RWPE1 (cell line): ENCODE data around the gene USP47.

Experiments used
- CTCF ChIA-PET: fragments of 350-600 bp; sonication (Branson Sonifier 250); formaldehyde crosslinking; extraction: SDS; loops from one replicate; lab custom pipeline; 2021; lab: Yijun Ruan, JAX
- POLR2A ChIA-PET: fragments of 400-600 bp; formaldehyde crosslinking; extraction: SDS; loops from one replicate; lab custom pipeline; 2020; ENCODE audit warnings: antibody characterized with exemption; ENCODE audit not compliant: low non-redundant PET; lab: Yijun Ruan, JAX
- DNase-seq: peaks from one replicate; pipeline ENCODE4 v3.0.0; 2012; ENCODE audit warnings: low spot score
- H3K27ac ChIP-seq: fragments of 450-650 bp; 2 replicates; pipeline ENCODE4 v1.5.1; 2017
- CTCF ChIP-seq: fragments of 450-650 bp; conservative IDR thresholded peaks from 2 replicates; pipeline ENCODE4 v1.5.1; 2017; ENCODE audit warnings: low read depth, mild to moderate bottlenecking

Gene USP47

GRCh38 chr11:11843211-11843621 lies 1.4 kb downstream of the USP47 start:
- POLR2A ChIA-PET = interaction anchor here (1.0 kb wide), 1 partner anchor 18 kb away, joined by 3 read pairs; no protein-coding TSS in a partner anchor
- no peak overlapping the region for H3K27ac ChIP-seq
- CTCF ChIA-PET = interaction anchor here (0.6 to 1.0 kb wide), 2 partner anchors 19 to 183 kb away, joined by 3 to 4 read pairs; no protein-coding TSS in a partner anchor
- DNase-seq = peak; percentile 57
- no peak for TF ChIP-seq CTCF

- H3K27ac ChIP-seq = no peak overlapping the region
- DNase-seq = no peak
- ChIA-PET POLR2A (interaction anchor here (1.0 kb wide), 1 partner anchor 17 kb away, joined by 3 read pairs; no protein-coding TSS in a partner anchor), CTCF (interaction anchor here (0.5 to 0.7 kb wide), 4 partner anchors 16 to 996 kb away, joined by 3 to 4 read pairs (median 4); no protein-coding TSS in a partner anchor)
- no peak for TF ChIP-seq CTCF
Measured at GRCh38 chr11:11843642-11844041, 1.9 kb downstream of the USP47 start.

- no peak overlapping the region for H3K27ac ChIP-seq
- TF ChIP-seq CTCF = no peak
- POLR2A ChIA-PET = no interaction called here
- CTCF ChIA-PET = interaction anchor here (0.5 to 0.7 kb wide), 3 partner anchors 17 to 997 kb away, joined by 3 to 4 read pairs (median 4); no protein-coding TSS in a partner anchor
- DNase-seq = no peak
Measured at GRCh38 chr11:11844272-11844671, 2.5 kb downstream of the USP47 start.

GRCh38 chr11:11845071-11845470 lies 3.3 kb downstream of the USP47 start:
- no peak overlapping the region for H3K27ac ChIP-seq
- ChIA-PET POLR2A (no interaction called here), CTCF (interaction anchor here (0.6 kb wide), 1 partner anchor 11 kb away, joined by 4 read pairs; no protein-coding TSS in a partner anchor)
- DNase-seq = peak; percentile 65
- TF ChIP-seq CTCF = no peak

- CTCF ChIA-PET = no interaction called here
- POLR2A ChIA-PET = no interaction called here
- no peak for TF ChIP-seq CTCF
- no peak for DNase-seq
- no peak overlapping the region for H3K27ac ChIP-seq
Measured at GRCh38 chr11:11845551-11845950, 3.8 kb downstream of the USP47 start.

GRCh38 chr11:11847082-11847481 lies 5.3 kb downstream of the USP47 start:
- CTCF ChIA-PET = interaction anchor here (0.6 kb wide), 1 partner anchor 694 kb away, joined by 4 read pairs; no protein-coding TSS in a partner anchor
- POLR2A ChIA-PET = no interaction called here
- no peak for TF ChIP-seq CTCF
- no peak overlapping the region for H3K27ac ChIP-seq
- no peak for DNase-seq
